Activated CD4-positive, alpha-beta T cell treated with anti-CD3 and anti-CD28 coated beads for 4 hours (primary cell): ENCODE measurements around the gene TNRC6A.
"Not testable (repeated sequence)": the region's sequence is repeated elsewhere in the genome, so short reads cannot be mapped to it uniquely, and the experiment has no call there.

Experiments used
- DNase-seq, 2 donors: peaks; one replicate each; pipeline ENCODE4 v3.0.0-alpha.2; 2020

The TNRC6A gene

GRCh38 chr16:24728891-24729242 is 584 bp upstream of the TNRC6A start:
- DNase-seq = peak; percentile 38 to 46

DNA sequence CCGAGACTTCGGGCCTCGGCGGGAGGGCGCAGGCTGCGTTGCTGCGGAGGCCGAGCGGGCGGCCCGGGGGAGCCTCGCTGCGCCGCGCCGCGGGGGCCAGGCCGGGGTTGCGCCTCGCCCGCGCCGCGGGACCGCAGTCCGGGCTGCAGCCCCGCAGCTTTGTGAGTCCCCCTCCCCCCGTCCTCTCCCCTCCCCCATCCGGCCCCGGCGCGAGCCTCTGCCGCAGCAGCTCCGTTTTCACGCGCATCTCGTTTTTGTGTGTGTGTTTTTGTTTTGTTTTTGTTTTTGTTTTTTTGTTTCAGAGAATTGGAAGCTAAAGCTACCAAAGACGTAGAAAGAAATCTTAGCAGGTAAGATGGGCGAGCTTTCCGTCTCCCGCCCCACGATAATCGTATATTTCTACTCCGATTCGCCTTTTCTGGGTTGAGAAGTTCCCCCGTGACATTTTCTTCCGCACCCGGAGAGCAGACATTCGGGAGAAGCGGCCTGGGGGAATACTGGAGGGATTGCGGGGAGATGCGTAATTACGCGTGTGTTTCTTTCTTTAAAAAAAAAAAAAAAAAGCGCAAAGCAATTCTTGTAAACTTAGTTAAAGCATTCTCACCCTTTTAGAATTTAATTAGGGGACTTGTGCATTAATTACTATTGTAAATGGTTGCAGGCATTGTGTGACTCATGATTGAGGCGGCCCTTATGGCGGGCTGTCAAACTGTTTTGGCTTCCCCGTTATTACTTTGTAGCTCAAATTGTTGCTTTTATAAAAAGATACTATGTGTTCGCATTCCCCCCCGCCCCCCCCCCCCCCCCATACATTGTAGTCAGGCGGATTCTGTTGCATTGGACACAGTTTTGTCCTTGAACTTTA is 732 bp downstream of the TNRC6A start:
- DNase-seq = peak; percentile 36

DNA sequence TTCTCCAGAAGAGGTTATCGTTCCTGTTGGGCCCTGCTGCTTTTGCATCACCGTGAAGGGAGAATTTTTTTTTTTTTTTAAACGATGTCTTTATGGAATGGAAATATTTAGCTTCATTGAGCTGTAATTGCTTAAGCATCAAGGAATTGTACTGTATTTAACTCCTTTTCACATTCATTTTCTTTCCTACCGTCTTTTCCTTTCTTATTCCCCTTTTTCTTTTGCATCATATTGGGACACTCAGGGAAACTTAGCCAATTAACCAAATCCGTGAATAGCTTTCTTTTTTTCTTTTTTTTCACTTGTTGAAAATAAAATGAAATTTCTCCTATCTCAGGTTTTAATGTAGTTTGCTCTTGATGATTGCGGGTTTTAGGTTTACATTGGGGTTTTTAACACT is 1.5 kb downstream of the TNRC6A start:
- no peak for DNase-seq

DNA sequence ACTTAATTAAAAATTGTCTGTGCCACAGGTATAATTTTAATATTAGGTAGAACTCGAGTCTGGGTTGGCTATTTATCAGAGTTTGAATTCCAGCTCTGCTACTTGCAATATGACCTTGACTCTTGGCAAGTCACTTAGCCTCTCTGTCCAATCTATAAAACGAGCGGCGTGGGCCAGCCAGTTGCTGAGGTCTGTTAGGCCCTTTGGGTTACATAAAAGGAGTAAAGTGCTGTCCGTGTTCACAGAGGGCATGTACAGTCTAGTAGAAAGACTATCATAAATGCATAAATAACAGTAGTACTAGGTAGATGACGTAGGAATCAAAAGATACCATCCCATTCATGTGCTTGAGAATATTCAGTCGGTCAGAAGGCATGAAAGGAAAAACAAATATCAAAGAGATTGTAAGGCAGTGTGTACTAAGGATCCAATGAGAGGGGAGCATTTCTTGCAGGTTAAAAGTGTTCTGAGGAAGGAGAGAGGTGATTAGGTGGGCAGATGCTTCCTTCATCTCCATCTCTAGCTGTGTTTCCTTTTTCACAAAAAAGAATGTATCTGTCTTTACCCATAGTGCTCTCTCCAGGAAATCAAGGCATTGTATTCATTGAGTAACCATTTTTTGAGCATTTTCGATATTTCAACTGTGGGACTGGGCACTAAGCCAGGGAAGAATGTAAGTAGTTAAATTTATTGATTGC is 2.4 kb downstream of the TNRC6A start:
- no peak for DNase-seq

GRCh38 chr16:24734382-24734781 is 4.9 kb downstream of the TNRC6A start:
- no peak for DNase-seq

- DNase-seq = no peak
These were observed 7.3 kb downstream of the TNRC6A start for GRCh38 chr16:24736758-24737157.

GRCh38 chr16:24737391-24737871 is 8.0 kb downstream of the TNRC6A start:
- no peak for DNase-seq

GRCh38 chr16:24737916-24738594 is 8.6 kb downstream of the TNRC6A start:
- no peak for DNase-seq

DNA sequence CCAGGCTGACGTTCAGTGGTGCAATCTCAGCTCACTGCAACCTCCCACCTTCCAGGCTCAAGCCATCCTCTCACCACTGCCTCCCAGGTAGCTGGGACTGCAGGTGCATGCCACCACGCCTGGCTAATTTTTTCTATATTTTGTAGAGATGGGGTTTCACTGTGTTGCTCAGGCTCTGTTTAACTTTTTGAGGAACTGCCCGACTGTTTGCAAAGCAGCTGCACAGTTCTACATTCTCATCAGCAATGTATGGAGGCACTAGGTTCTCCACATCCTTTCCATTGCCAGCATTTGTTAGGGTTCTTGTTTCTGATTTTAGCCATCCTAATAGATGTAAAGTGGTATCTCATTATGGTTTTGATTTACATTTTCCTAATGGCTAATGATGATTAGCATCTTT is 9.4 kb downstream of the TNRC6A start:
- no peak for DNase-seq

- DNase-seq = no peak
These were observed 12.4 kb downstream of the TNRC6A start for GRCh38 chr16:24741862-24742261.

DNA sequence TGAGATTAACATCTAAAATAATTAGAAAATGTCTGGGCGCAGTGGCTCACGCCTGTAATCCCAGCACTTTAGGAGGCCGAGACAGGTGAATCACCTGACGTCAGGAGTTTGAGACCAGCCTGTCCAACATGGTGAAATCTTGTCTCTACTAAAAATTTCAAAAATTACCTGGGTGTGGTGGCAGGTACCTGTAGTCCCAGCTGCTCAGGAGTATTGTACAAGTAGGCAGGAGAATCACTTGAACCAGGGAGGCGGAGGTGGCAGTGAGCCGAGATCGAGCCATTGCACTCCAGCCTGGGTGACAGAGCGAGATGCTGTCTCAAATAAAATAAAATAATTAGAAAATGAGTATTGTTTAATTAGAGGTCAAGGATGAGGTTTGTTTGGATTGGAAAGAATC is 13.2 kb downstream of the TNRC6A start:
- DNase-seq = not testable (repeated sequence)

- DNase-seq = no peak
These were observed 15.9 kb downstream of the TNRC6A start for GRCh38 chr16:24745391-24745790.

DNA sequence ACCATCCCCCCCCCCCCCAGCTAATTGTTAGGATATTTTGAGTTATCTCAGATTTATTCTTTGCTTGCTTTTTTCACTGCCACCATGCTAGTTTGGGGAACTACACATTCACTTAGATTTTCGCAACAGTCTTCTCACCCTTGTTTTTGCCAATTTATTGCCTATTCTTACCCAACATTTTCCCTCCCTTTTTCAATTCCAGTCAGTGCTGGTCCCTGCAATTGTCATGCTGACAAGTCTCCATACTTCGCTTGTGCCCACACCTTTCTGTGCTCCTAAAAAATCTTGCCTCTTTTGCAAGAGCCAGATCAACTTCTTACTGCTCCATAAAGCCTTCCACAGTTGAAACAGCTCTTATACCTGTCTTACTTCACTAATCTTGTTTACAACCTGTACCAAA is 16.3 kb downstream of the TNRC6A start:
- DNase-seq = no peak

DNA sequence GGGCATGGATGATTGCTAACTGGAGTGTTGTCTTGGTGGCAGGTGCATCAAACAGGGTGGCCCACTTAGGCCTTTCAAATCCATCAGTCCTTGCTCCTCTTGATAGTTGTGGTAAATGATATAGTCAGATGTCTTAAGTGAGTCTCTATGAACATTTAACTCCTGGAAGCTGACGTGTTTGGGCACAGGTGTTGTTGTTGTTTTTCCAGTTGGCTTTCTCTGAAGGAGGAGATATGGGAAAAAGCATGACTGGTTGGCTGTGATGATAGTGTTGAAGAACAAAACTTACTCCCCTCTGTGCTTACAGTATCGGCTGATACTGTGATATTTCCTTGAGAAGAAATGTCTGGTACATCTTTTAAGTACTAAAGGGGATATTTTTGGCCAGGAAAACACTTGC is 18.0 kb downstream of the TNRC6A start:
- no peak for DNase-seq

GRCh38 chr16:24748242-24748641 is 18.8 kb downstream of the TNRC6A start:
- DNase-seq = peak in 1 of 2 donors; percentile 8

GRCh38 chr16:24749310-24749709 is 19.9 kb downstream of the TNRC6A start:
- DNase-seq = no peak

DNA sequence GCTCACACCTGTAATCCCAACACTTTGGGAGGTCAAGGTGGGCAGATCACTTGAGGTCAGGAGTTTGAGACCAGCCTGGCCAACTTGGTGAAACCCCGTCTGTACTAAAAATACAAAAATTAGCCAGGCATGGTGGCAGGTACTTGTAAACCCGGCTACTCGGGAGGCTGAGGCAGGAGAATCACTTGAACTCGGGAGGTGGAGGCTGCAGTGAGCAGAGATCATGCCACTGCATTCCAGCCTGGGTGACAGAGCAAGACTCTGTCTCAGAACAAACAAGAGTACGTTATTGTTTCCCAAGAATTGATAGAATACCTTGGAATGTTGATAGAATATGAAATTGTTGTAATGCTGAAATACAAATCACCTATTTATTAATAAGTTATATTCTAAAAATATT is 20.4 kb downstream of the TNRC6A start:
- DNase-seq = not testable (repeated sequence)

DNA sequence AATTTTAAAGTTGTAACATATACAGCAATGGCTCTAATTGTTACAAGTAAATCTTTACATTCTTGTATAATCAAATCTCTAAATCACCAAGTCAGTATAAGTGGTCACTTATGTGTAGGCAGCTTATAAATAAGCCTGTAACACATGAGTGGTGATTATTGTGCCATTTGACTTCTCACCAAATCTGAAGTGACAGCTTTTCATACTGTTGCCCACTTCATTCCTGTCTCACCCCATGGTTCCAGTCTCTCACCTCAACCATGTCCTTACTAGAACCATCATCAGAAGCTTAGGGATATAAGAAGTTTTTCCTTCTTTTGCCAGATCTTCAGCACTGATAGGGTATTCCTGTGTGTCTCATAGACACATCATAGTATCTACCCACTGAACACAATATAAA is 23.5 kb downstream of the TNRC6A start:
- DNase-seq = no peak

GRCh38 chr16:24753437-24753836 is 24.0 kb downstream of the TNRC6A start:
- peak; percentile 35 to 37 for DNase-seq

- no peak for DNase-seq
These were observed 25.1 kb downstream of the TNRC6A start for GRCh38 chr16:24754543-24754942.

DNA sequence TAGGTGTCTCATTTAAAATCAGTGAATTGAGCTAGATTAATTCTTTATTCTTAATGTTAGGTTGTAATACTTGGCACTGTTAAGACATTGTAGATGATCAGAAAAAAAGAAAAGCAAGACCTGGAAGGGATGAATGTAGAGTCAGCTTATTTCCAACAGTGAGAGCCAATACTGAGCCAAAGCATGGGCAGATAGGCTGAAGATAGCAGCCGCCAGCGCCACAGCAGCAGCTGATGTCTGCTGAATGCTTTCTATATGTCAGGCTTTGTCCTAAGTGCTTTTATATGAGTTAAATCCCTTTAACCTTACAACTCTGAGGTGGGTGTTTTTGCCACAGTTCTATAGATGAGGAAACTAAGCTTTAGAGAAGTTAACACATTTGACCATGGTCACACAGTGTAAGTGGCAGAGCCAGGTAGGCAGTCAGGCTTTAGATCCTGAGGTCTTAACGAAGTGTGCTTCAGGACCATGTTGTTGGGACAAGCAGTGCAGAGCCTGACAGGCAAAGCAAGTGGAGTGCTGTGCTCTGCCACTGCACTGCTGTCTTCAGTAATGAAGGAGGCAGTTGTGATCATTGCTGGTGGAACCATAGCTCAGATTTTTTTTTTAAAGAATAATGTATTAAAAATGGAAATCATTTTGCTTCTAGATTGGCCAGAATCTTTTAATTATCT is 25.9 kb downstream of the TNRC6A start:
- no peak for DNase-seq

GRCh38 chr16:24758373-24758772 is 28.9 kb downstream of the TNRC6A start:
- no peak for DNase-seq

DNA sequence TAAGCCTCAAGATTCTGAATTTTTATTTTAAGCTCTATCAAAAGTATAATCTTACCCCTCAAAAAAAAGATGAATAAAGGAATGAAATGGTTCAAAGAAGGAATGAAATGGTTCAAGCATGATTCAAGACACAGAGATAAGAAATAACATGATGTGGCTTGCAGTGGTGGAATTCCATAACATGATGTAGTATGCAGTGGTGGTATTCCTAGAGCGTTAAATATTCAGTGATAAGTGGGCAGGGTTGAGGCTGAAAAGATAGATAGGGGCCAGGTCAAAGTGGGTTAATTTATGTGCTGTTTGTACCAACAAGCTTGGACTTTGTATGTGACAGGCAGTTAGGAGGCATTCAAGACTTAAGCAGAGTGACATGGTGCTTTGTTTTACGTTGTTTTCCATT is 29.6 kb downstream of the TNRC6A start:
- no peak for DNase-seq
